GM19239 (cell line): ENCODE results near the gene DOK6.

Experiments
- DNase-seq: peaks from one replicate; pipeline ENCODE4 v3.0.0; 2011; ENCODE audit warnings: low spot score; ENCODE audit not compliant: insufficient read length
- FAIRE-seq: peaks from 2 replicates; lab custom pipeline; 2011; peaks lifted over from hg19 to GRCh38; lab: Jason Lieb, UNC

DOK6 gene

DNA sequence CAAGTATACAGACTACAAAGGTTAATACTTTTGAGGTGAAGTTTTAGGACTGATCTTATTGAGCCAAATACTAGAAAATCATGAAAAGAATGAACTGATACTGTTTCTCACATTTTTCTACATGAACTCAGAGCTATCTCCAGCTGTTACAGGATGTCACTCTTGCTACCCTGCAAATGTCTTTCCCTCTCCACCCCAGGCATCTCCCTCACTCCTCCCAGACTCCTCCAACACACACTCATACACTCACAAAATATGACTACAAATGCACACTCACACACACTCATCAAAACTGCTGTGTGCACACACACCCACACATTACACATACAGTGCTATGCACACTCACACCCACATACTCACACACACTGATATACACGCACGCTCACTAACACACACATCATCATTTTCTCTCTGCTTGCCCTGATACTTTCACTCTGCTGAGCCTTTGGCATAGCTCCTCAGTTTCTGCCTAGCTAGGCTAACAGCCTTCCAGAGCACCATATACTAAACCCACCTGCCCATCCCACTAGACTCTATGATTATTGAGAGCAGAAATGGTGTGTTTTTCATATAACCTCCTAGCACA, 273.7 kb downstream of the DOK6 start:
- FAIRE-seq, result no peak
- no peak for DNase-seq

DNA sequence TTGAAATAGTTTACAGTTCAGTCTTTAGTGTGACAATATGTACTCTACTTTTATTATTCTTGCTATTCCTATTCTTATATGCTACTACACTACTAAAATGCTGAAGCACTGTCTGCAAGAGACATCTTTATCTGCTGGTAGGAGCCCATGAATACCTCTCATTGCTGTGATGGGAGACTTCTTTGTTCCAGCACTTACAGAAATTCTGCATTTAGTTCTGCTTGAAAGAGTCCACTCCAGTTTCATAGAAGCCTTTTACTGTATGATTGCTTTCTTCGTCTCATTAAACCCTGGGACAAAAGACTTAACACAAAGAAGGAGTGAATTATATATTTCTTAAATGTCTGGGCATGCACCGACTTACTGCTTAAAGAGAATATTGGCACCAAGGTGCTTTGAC, 274.3 kb downstream of the DOK6 start:
- DNase-seq (no peak), FAIRE-seq (no peak)

DNA sequence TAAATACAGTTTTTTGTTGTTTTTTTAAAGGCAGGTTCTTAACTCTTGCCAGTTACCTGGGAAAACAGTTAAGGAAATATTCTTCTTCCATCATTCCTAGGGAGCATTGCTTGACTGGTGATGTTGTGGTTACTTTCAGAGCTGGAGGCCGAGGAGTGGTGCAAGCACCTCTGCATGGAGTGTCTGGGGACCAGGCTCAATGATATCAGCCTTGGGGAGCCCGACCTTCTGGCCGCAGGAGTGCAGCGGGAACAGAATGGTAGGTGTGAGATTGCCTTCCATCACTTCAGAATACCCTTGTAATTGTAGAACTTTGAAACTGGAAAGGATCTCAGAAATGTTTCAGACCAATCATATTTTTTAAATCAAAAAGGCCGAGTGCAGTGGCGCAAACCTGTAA, 276.9 kb downstream of the DOK6 start:
- no peak for FAIRE-seq

DNA sequence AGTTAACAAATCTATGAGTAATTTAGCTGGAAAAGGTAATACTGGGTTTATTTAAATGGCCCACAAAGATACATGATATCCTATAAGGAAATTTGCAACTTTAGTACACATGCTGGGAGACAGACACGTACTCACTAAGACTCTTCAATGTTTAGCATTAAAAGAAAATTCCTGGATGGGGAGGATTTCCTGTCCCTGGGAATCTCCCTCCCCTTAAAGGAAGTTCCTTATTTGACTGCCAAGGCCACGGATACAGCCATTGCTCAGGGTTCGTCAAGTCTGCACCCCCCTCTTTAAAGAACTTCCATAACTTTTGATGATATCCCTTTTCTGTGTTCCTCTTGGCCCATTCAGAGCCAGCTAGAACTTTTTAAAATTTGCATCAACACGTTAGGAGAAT, 279.4 kb downstream of the DOK6 start:
- DNase-seq, result no peak
- FAIRE-seq, result no peak

More for the DNA sequence above, 276.9 kb downstream of the DOK6 start:
- DNase-seq, result no peak

DNA sequence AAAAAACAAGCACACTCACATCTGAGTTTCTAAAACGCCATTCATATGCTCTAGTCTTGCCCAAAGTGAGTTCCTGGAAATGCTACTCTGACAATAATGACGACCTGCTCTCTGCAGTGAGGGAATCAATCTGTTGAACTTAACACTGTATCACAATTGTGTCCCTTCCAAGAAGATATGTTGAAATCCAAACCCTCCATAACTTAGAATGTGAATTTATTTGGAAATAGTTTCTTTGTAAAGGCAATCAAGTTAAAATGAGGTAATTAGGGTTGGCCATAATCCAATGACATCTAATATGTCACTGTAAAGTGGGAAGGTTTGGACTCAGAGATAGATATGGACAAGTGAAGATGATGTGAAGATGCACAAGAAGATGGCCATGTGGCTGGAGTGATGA, 282.5 kb downstream of the DOK6 start:
- no peak for FAIRE-seq
- no peak for DNase-seq

DNA sequence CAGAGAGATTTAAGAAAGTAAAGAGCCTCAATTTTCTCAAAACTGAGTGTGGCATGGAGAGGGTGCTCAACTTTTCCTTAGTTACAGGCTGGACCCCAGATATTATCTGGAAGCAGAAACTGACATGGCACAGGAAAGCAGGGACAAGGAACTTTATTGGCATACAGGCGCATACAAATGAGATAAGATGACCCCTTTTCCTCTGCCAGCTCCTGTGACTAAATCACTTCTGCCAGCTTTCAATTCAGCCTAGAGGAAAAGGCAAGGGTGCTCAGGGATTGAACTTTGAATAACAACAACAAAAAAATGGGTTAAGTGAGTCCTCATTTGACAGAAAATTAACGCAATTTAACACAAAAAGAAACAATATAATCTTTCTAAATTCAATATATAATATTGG, 284.1 kb downstream of the DOK6 start:
- FAIRE-seq, result no peak
- DNase-seq, result no peak

DNA sequence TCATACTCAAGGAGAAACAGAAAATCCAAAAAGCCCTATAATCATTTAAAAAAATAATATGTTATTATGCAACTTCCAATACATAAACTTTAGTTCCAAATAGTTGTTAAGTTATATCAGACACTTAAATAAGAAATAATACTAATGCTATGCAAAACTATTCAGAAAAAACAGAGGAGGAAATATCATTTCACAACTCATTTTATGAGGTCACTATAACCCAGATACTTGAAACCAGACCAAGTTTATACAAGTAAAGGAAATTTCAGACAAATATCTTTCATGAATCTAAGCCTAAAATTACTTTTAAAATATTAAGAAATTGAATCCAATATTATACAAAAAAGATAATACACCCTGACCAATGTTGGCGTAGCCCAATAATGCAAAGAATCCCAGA, 286.2 kb downstream of the DOK6 start:
- FAIRE-seq (no peak), DNase-seq (no peak)

DNA sequence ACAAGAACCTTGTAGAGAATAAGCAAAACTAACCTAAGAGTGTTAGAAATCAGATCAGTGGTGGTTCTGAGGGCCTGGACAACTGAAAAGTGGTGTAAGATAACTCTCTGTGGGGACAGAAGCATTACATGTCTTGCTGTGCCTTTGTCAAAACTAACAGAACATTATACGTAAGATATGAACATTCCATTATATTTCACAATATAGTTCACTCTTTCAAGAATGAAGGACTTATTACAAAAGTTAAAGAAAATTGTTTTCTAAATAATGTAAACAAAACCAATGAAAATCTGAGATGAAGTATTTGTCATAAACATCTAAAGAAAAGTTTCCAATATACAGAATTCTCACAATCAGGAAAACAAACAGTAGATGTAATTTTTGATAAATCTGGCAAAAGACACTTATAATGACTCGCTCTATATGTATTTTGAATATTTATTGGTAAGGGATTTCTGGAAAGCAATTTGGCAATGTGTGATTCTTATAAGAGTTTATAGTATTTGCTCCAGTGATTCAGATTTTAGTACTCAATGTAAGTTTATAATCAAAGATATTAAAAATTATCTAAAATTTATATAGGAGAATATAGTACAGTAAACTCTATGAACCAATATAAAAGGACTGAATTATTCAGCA, 288.6 kb downstream of the DOK6 start:
- DNase-seq, result no peak
- FAIRE-seq, result no peak

DNA sequence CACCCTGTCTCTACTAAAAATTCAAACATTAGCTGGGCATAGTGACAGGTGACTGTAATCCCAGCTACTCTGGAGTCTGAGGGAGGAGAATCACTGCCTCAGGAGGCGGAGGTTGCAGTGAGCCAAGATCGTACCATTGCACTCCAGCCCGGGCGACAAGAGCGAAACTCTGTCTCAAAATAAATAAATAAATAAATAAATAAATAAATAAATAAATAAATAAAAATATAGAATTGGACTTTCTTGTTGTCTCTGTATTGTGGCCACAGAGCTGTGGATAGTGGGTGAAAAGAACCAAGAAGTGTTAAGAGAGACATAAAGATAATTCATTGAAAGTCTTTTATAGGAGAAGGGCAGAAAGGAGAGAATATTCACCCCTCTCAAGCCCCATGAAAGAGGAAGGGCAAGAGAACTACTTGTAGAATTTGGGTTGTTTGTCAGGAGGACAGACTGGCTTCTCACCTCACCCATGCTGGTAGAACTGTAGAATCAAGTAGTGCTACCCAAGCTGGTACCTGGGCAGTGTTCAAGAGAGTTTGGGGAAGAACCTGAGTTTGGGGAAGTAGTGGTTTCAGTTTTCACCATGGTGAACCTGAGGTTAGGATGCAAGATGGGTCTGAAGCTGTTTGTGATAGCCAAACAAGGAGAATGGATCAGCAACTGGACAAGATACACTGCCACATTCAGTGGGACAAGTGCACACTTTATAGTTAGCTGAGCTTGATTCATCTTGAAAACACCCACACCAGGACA, 290.5 kb downstream of the DOK6 start:
- DNase-seq (no peak), FAIRE-seq (no peak)

DNA sequence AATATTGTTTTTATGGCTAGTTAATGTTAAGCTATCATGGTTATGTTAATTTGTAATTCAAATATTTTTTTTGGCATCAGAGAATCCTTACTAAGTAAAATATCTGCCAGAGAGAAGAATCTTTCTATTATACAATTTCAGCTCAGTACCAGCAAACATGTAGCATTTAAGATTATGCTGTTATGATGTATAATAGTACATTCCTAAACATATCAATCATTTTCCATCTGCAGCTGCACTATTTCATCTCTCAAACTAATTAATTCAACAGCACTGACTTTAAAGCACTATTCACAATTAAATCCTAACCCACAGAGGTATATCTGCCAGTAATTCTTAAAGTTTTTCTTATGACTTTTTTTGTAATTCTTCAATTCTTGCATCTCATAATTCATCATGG, 296.4 kb downstream of the DOK6 start:
- DNase-seq, result no peak
- no peak for FAIRE-seq

DNA sequence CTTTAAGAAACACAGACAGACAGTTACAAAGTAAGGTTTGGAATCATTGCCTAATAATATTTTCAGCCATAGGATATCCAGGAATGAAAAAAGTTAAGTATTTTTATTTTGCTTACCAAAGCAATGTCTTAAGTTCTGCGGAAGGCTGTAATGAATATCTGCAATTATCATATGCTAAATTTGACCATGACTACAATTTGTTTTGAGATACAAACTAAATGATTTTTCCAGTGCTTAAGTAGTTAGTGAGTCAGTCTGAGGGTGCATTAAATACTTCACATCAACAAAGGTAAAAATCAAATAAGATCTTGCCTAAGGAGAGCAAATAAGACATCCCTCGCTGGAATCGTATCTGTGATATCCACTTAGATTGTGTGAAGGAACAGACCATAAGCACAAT, 297.0 kb downstream of the DOK6 start:
- FAIRE-seq, result no peak
- DNase-seq, result no peak

DNA sequence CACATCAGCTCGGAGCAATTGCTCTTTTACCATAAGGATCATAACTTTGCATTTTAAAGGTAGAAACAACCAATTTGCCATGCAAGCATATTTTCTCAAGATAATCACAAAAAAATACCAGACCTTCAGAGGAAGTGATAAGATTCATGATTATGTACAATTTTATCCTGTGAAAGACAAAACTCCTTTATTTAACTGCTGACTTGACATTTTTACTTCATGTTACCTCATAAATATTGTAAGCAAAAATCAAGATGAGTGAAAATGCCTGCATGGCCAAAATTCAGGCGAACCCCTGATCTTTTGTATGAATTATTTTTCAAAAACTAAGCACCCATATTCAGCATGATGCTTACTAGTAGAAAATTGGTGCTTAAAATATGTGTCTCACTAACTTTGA, 300.6 kb downstream of the DOK6 start:
- DNase-seq (no peak), FAIRE-seq (no peak)

DNA sequence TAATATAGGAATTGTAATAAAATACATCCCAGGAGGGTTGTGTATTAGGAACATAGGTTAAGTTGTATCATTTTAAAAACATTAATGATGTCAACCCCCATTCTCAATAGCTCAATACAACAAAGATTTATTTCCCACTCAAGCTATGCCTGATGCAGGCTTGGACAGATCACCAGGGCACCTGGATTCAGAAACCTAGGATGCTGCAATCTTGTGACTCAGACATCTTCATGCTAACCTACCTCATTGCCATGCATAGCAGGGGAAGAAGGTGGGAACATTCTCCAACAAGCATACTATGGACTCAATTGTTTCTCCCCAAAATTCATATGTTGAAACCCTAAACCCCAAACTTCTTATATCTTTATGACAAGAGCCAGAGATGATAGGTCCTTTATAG, 302.8 kb downstream of the DOK6 start:
- no peak for DNase-seq
- FAIRE-seq, result no peak

DNA sequence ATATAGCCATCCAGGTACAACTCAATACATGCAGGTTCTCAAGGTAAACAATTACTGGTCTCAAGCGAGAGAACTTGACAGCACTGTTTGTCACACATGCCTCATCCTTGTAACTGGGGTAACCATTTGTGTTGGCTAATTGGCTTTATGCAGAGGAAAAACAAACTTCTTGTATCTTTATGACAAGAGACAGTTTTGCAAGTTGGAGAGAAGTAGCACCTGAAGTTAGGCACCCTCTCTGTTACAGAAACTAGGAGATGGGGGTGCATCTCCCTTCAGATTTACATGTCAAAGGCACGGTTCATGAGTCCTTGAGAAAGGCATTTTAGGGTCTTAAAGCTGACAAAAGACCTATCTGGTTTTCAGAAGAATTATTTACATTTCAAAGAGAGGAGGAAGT, 305.3 kb downstream of the DOK6 start:
- FAIRE-seq, result no peak
- DNase-seq, result no peak

DNA sequence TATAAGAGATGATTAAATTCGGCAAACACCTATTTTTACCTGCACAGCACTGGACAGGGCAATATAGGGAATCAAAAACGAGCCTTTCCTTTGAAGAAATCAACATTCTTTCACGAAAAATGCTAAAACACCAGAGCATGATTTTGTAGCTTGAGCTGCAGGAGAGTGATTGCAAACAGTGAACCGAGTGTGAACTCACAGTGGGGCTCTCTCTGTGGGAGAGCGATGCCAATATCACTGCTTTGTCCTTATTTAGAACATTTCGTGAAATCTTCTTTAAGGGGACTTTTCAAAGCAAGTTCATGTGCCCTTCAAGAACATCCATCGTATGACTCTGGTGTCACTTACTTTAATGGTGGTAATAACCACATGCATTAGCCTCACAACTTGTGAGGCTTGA, 308.2 kb downstream of the DOK6 start:
- FAIRE-seq (no peak), DNase-seq (no peak)

DNA sequence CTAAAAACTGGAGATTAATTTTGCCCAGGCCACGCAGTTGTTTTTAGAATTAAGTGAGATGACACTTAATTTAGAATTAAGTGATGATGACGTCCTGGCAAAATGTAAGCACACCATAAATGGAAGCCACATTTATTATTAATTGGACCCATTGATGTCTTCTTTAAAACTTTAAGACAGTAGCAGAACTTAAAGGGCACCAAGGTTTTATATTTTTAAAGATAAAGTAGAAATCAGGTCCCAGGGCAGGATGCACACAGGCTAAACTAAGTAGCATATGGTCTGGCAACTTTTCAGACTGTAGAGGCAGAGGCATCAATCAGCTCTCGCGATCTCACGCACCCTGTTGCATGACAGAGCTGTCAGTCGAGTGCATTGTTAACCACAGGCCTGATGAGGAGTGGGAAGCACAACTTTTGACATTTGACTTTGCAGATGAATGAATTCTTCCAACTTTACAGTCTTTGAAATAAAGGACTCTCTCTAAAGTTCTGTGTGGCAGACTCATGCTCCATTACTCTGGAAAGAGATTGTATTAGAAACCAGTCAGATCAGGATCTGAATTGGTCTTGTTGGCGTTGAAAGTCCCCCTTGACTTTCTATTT, 314.6 kb downstream of the DOK6 start:
- DNase-seq (no peak), FAIRE-seq (no peak)

DNA sequence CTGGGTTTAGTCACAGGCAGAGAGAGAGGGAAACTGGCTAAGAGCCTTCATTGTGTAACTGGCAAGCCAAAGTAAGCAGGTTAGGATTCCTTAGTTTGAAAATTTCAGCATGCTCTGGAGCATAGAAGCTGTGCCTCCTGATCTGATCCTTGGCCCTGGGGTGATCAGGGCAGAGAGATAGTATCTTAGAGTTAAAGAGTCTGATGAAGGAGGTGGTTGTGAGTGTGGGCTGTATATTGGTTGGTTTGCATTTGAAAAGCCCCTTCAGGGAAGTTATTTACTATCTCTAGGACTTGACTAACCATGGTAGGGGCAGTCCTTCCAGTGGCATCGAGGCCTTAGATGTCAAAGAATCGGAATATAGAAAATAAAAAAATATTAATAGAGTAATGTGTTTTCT, 316.9 kb downstream of the DOK6 start:
- no peak for FAIRE-seq
- DNase-seq, result no peak

DNA sequence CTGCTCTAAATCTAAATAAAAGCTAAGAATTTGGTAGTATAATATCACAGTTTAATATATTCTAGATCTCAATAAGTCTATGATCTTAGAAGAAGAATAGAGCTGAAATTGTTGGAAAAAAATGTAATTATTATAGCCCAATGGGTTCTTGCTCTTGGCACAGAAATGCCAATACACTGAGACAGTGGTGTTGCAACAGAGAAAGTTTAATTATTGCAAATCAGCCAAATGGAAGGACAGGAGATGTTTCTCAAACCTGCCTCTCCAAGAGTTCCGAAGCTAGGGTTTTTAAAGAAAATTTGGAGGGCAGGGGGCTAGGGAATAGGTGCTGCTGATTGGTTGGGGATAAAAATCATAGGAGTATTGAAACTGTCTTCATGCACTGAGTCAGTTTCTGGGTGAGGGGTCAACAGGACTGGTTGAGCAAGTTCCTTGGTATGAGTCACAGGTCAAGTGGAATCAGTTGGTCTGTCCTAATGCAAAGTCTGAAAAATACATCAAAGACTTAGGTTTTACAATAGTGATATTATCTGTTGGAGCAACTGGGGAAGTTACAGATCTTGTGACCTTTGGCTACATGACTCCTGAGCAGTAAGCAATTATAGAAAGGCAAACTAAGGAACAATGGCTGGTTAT, 318.3 kb downstream of the DOK6 start:
- DNase-seq (no peak), FAIRE-seq (no peak)

DNA sequence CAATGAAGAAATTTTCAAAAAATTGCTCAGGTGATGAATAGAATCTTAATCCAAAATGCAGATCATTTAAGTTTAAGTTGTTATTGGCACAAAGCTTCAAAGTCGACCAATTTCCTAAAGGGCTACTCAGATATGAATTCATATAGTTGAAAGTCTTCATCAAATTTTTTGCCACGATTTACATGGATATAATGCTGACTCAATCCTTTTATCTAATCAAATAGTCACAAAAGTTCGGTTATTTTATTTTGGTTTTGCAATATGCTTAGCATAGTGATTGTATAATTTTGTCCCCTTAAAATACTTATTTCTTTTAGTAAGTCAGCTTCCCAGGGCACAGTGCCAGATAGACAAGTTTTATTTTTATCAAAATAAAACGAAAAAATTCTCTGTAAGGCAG, 319.7 kb downstream of the DOK6 start:
- DNase-seq, result no peak
- no peak for FAIRE-seq

DNA sequence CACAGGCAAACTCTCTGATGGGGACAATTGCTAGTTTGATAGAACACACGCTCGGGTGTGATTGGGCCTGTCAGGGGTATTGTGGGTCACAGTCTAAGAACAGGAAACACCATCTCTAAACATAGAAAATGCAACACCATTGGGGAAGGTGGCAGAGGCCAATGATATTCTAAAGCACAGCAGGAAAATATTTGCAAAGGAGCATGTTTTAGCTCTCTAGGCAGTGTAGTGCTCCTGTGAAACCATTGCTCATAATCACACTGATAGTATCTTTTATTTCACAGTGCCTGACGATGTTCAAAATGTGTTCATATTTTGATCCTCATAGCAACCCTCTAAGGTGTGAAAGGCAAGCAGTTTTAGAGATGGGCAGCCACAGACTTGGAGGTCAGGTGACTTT, 322.7 kb downstream of the DOK6 start:
- DNase-seq, result no peak
- no peak for FAIRE-seq

DNA sequence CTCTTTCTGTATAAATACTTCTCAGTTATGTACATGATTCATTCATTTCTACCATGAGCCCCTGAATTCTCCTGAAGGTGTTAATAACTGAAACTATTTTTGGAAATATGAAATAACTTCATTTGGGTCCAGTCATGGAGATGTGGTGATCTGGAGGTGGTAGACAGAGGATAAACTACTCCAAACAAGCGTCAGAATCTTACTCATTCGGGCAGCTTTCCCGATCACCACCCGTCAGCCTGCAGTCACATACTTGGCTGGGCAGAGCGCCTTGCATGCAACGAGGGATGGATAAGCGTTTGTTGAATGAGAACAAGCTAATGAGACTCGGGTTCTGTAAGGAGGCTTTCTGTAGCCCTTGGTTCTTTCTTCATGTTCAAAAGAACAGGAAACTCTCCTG, 324.3 kb downstream of the DOK6 start:
- FAIRE-seq (no peak), DNase-seq (no peak)
